ENCODE results near the gene ANKRD31. TPM values are rescaled to one million over a fixed set of nuclear protein-coding genes. Genes with fewer than 3 reads are reported as not detected.
"Not testable (repeated sequence)": the region's sequence is repeated elsewhere in the genome, so short reads cannot be mapped to it uniquely, and the experiment has no call there.

The ANKRD31 gene
- total RNA-seq, 2 donors from 2014 or later = 0.07 to 0.08 TPM

- H3K36me3 ChIP-seq = no peaks in the 10 kb centered on the region
- no peak for TF ChIP-seq CTCF (IDR thresholded peaks at IDR 0.05)
- H3K9me3 ChIP-seq = no peaks in the 10 kb centered on the region
- H3K27ac ChIP-seq = no peak overlapping the region
- no peaks in the 10 kb centered on the region for H3K4me1 ChIP-seq
- no peaks in the 10 kb centered on the region for H3K27me3 ChIP-seq
- no peak overlapping the region for H3K4me3 ChIP-seq
- DNase-seq (ENCODE audit: low spot score) = no peak
These were observed 127.6 kb downstream of the ANKRD31 start for GRCh38 chr5:75108931-75109596.

GRCh38 chr5:75108515-75108914, 128.2 kb downstream of the ANKRD31 start:
- Histone ChIP-seq H3K27ac (no peak overlapping the region), H3K27me3 (no peaks in the 10 kb centered on the region), H3K4me3 (no peak overlapping the region), H3K36me3 (no peaks in the 10 kb centered on the region), H3K4me1 (no peaks in the 10 kb centered on the region), H3K9me3 (no peaks in the 10 kb centered on the region)
- no peak for DNase-seq (ENCODE audit: low spot score)
- no peak for TF ChIP-seq CTCF (IDR thresholded peaks at IDR 0.05)

- DNase-seq (ENCODE audit: low spot score); H3K9me3 ChIP-seq; H3K36me3 ChIP-seq: not testable (repeated sequence)
These were observed 140.7 kb downstream of the ANKRD31 start for GRCh38 chr5:75095956-75096355.

GRCh38 chr5:75091597-75091996, 145.1 kb downstream of the ANKRD31 start:
- Histone ChIP-seq H3K27me3 (no peaks in the 10 kb centered on the region), H3K4me3 (no peak overlapping the region), H3K27ac (no peak overlapping the region), H3K9me3 (no peaks in the 10 kb centered on the region), H3K4me1 (no peaks in the 10 kb centered on the region), H3K36me3 (no peaks in the 10 kb centered on the region)
- TF ChIP-seq CTCF (IDR thresholded peaks at IDR 0.05) = no peak
- DNase-seq (ENCODE audit: low spot score) = no peak

More at GRCh38 chr5:75095956-75096355, 140.7 kb downstream of the ANKRD31 start:
- not testable (repeated sequence) for H3K4me1 ChIP-seq, H3K27me3 ChIP-seq, H3K27ac ChIP-seq, H3K4me3 ChIP-seq

- H3K9me3 ChIP-seq = no peaks in the 10 kb centered on the region
- no peaks in the 10 kb centered on the region for H3K27me3 ChIP-seq
- TF ChIP-seq CTCF (IDR thresholded peaks at IDR 0.05) = no peak
- H3K36me3 ChIP-seq = no peaks in the 10 kb centered on the region
- no peak overlapping the region for H3K27ac ChIP-seq
- no peak overlapping the region for H3K4me3 ChIP-seq
- H3K4me1 ChIP-seq = no peaks in the 10 kb centered on the region
- no peak for DNase-seq (ENCODE audit: low spot score)
These were observed 147.0 kb downstream of the ANKRD31 start for GRCh38 chr5:75089662-75090061.

GRCh38 chr5:75089137-75089536, 147.5 kb downstream of the ANKRD31 start:
- DNase-seq (ENCODE audit: low spot score) = no peak
- no peaks in the 10 kb centered on the region for H3K9me3 ChIP-seq
- no peaks in the 10 kb centered on the region for H3K4me1 ChIP-seq

More at GRCh38 chr5:75089137-75089536, 147.5 kb downstream of the ANKRD31 start:
- Histone ChIP-seq H3K27ac (no peak overlapping the region), H3K36me3 (no peaks in the 10 kb centered on the region), H3K4me3 (no peak overlapping the region), H3K27me3 (no peaks in the 10 kb centered on the region)
- TF ChIP-seq CTCF (IDR thresholded peaks at IDR 0.05) = no peak
